HCT116 (cell line): ENCODE measurements around the gene RRM1. TPM values are rescaled to one million over a fixed set of nuclear protein-coding genes. Genes with fewer than 3 reads are reported as not detected.

ENCODE experiments used
- ATAC-seq: fragments of 200-7000 bp; cut with Tn5 transposase; 2 replicates; pipeline ENCODE4 v1.9.1; 2020; ENCODE audit warnings: mild to moderate bottlenecking, moderate library complexity
- BruUV-seq: library from RNA; stranded (reverse); fragments of 400-500 nt; replicated peaks from 2 replicates; lab custom pipeline; 2021; lab: Mats Ljungman, UMichigan
- CTCF ChIA-PET: fragments of 300-600 bp; sonication (Branson Sonifier 250); formaldehyde crosslinking; loops from one replicate; lab custom pipeline; 2021; ENCODE audit warnings: antibody characterized with exemption; lab: Charles Lee
- POLR2A ChIA-PET: fragments of 300-600, 350-600 bp; sonication (Branson Sonifier 250); formaldehyde crosslinking; loops from one replicate; lab custom pipeline; 2021; ENCODE audit warnings: antibody characterized with exemption; lab: Charles Lee
- RAD21 ChIA-PET, 2 experiments: fragments of 300-600 bp; sonication (Branson Sonifier 250); formaldehyde crosslinking; loops; one replicate each; lab custom pipeline; 2023; ENCODE audit warnings: low total read pairs in 2 of 2; ENCODE audit not compliant: uncharacterized antibody in 2 of 2, unreplicated experiment in 2 of 2, low non-redundant PET in 1 of 2; lab: Charles Lee
- DNase-seq: peaks from one replicate; pipeline ENCODE4 v3.0.0-alpha.2; 2010; ENCODE audit warnings: low read depth, low spot score
- H2AFZ ChIP-seq: fragments of 200-600 bp; shearing (Covaris generic), sonication (generic); 2 replicates; pipeline ENCODE4 v1.6.1; 2017; ENCODE audit warnings: low read depth, mixed run types, mixed read lengths, antibody characterized with exemption, low read length; ENCODE audit not compliant: poor library complexity, severe bottlenecking
- H3K27ac ChIP-seq: 2 replicates; pipeline ENCODE4 v1.5.1; 2012; ENCODE audit warnings: low read depth, low read length
- H3K27me3 ChIP-seq: fragments of 200-600 bp; sonication (generic); 2 replicates; pipeline ENCODE4 v1.6.1; 2016; ENCODE audit warnings: mixed run types, low read length, mixed read lengths; ENCODE audit not compliant: insufficient read depth
- H3K36me3 ChIP-seq, 2 experiments: fragments of 200-500 bp in 1 of 2; fragments of 200-600 bp in 1 of 2; sonication (Bioruptor generic) in 1 of 2; sonication (generic) in 1 of 2; 2 replicates each; pipeline versions ENCODE4 v1.5.1 to v1.6.1; 2014 to 2016; ENCODE audit warnings: low read length in 2 of 2, inconsistent platforms in 1 of 2, mixed read lengths in 1 of 2, mixed run types in 1 of 2; ENCODE audit not compliant: insufficient read depth in 2 of 2, control insufficient read depth in 1 of 2
- H3K4me1 ChIP-seq, 2 experiments: fragments of 200-600 bp in 1 of 2; sonication (generic) in 1 of 2; 2 replicates each; pipeline versions ENCODE4 v1.5.1 to v1.6.1; 2012 to 2017; ENCODE audit warnings: low read length in 2 of 2, inconsistent platforms in 1 of 2, mild to moderate bottlenecking in 1 of 2, mixed read lengths in 1 of 2, mixed run types in 1 of 2, moderate library complexity in 1 of 2; ENCODE audit not compliant: insufficient read depth in 2 of 2, control insufficient read depth in 1 of 2
- H3K4me2 ChIP-seq: fragments of 200-600 bp; sonication (generic); 2 replicates; pipeline ENCODE4 v1.6.1; 2017; ENCODE audit warnings: mixed run types, low read length, mixed read lengths
- H3K4me3 ChIP-seq, 2 experiments: fragments of 200-600 bp in 1 of 2; sonication (generic) in 1 of 2; replicated peaks in 1 of 2; 2 replicates each; pipeline ENCODE4 v1.5.1; 2011 to 2016; ENCODE audit warnings: low read length in 2 of 2, control low read depth in 1 of 2, low read depth in 1 of 2, mild to moderate bottlenecking in 1 of 2, mixed read lengths in 1 of 2, mixed run types in 1 of 2
- H3K79me2 ChIP-seq: fragments of 200-600 bp; sonication (generic); 2 replicates; pipeline ENCODE4 v1.6.1; 2017; ENCODE audit warnings: mild to moderate bottlenecking, mixed run types, low read length, moderate library complexity, mixed read lengths; ENCODE audit not compliant: insufficient read depth
- H3K9ac ChIP-seq: fragments of 200-600 bp; sonication (generic); 2 replicates; pipeline ENCODE4 v1.6.1; 2016; ENCODE audit warnings: low read length, mixed read lengths
- H3K9me2 ChIP-seq: fragments of 200-600 bp; sonication (generic), shearing (Covaris generic); 2 replicates; pipeline ENCODE4 v1.6.1; 2017; ENCODE audit warnings: mixed run types, mild to moderate bottlenecking, moderate library complexity; ENCODE audit not compliant: insufficient read depth
- H3K9me3 ChIP-seq, 2 experiments: fragments of 200-500 bp in 1 of 2; fragments of 200-600 bp in 1 of 2; sonication (Bioruptor generic) in 1 of 2; sonication (generic) in 1 of 2; 2 replicates each; pipeline ENCODE4 v1.6.1; 2014 to 2017; ENCODE audit warnings: low read length in 2 of 2, mixed read lengths in 2 of 2, inconsistent platforms in 1 of 2, low read depth in 1 of 2, mild to moderate bottlenecking in 1 of 2, mixed run types in 1 of 2, moderate library complexity in 1 of 2; ENCODE audit not compliant: control insufficient read depth in 1 of 2, insufficient read depth in 1 of 2
- H4K20me1 ChIP-seq: fragments of 200-600 bp; sonication (generic), shearing (Covaris generic); 2 replicates; pipeline ENCODE4 v1.6.1; 2017; ENCODE audit warnings: mixed run types, mild to moderate bottlenecking, moderate library complexity; ENCODE audit not compliant: insufficient read depth
- CEBPB ChIP-seq: IDR thresholded peaks from 2 replicates; pipeline ENCODE4 v1.6.1; 2012; ENCODE audit warnings: low read depth
- EGR1 ChIP-seq: IDR thresholded peaks from 2 replicates; pipeline ENCODE4 v1.6.1; 2012; ENCODE audit warnings: low read depth
- EZH2 ChIP-seq: fragments of 200-600 bp; sonication (generic); IDR thresholded peaks from 2 replicates; pipeline ENCODE4 v1.6.1; 2017; ENCODE audit warnings: antibody characterized with exemption, mixed run types
- JUND ChIP-seq: IDR thresholded peaks from 2 replicates; pipeline ENCODE4 v1.6.1; 2012
- MAX ChIP-seq: IDR thresholded peaks from 2 replicates; pipeline ENCODE4 v1.6.1; 2012
- POLR2A ChIP-seq: IDR thresholded peaks from 2 replicates; pipeline ENCODE4 v1.7.0; 2011; ENCODE audit warnings: borderline replicate concordance; ENCODE audit not compliant: insufficient read depth, insufficient read length; ENCODE audit errors: extremely low read depth
- REST ChIP-seq: IDR thresholded peaks from 2 replicates; pipeline ENCODE4 v1.6.1; 2012; ENCODE audit warnings: low read depth
- SIN3A ChIP-seq: IDR thresholded peaks from 2 replicates; pipeline ENCODE4 v1.6.1; 2012; ENCODE audit warnings: low read depth
- SRF ChIP-seq: IDR thresholded peaks from 2 replicates; pipeline ENCODE4 v1.6.1; 2012; ENCODE audit warnings: low read depth
- TCF7L2 ChIP-seq: IDR thresholded peaks from 2 replicates; pipeline ENCODE4 v1.7.0; 2011; ENCODE audit warnings: borderline replicate concordance, inconsistent platforms; ENCODE audit not compliant: insufficient read depth, insufficient read length; ENCODE audit errors: extremely low read depth
- ZNF274 ChIP-seq: fragments of 200-500 bp; sonication (Bioruptor generic); IDR thresholded peaks from 2 replicates; pipeline ENCODE4 v1.6.1; 2014; ENCODE audit warnings: mild to moderate bottlenecking, low read depth, low read length, inconsistent platforms
- intact Hi-C: fragments of 100-400 bp; cut with micrococcal nuclease; formaldehyde crosslinking; loops from 2 replicates; pipeline ENCODE4 v1.10.0; 2022
- total RNA-seq: library from RNA; stranded (reverse); gene quantifications from one replicate; pipeline ENCODE4 v1.2.1, GENCODE V29; 2021; ENCODE audit not compliant: unreplicated experiment

RRM1 gene
- total RNA-seq, 1 experiment from 2014 or later: 134 TPM

- H3K27ac ChIP-seq: no peak overlapping the region
- DNase-seq (no peak), ATAC-seq (no peak)
- TF ChIP-seq SIN3A (no peak), EGR1 (no peak)
- peaks cover 38 to 42% of the 10 kb centered on the region in 2 experiments for H3K36me3 ChIP-seq
- ChIA-PET POLR2A (no interaction called here), CTCF (no interaction called here), RAD21 (no interaction called here)
- no peak overlapping the region for H3K9ac ChIP-seq
- BruUV-seq: no TSS peak
- no peaks in the 10 kb centered on the region for H4K20me1 ChIP-seq
- H3K9me2 ChIP-seq: no peaks in the 10 kb centered on the region
- no peak overlapping the region for H2AFZ ChIP-seq
- H3K4me1 ChIP-seq: no peaks in the 10 kb centered on the region
- H3K27me3 ChIP-seq: no peaks in the 10 kb centered on the region
- no peak overlapping the region for H3K4me2 ChIP-seq
- intact Hi-C loops: no loop called here
- no peaks in the 10 kb centered on the region; the same call in 1 of the 2 replicates for H3K79me2 ChIP-seq
- no peaks in the 10 kb centered on the region for H3K9me3 ChIP-seq
- no peak overlapping the region for H3K4me3 ChIP-seq
These were observed 17.2 kb downstream of the RRM1 start for GRCh38 chr11:4111834-4112233.

- ATAC-seq: no peak
- no peak for DNase-seq
- H3K27ac ChIP-seq: no peak overlapping the region
- H3K9me2 ChIP-seq: no peaks in the 10 kb centered on the region
- no peaks in the 10 kb centered on the region for H3K4me1 ChIP-seq
- no peak for TF ChIP-seq SRF
- no peak for TF ChIP-seq TCF7L2
- no peak for TF ChIP-seq JUND
- TF ChIP-seq POLR2A: no peak
- TF ChIP-seq EZH2: no peak
- no peak for TF ChIP-seq ZNF274
- TF ChIP-seq REST: no peak
- TF ChIP-seq MAX: no peak
- TF ChIP-seq CEBPB: no peak
- no peak overlapping the region for H3K9ac ChIP-seq
- H2AFZ ChIP-seq: no peak overlapping the region
- peaks cover 28 to 43% of the 10 kb centered on the region in 2 experiments for H3K36me3 ChIP-seq
- H3K4me2 ChIP-seq: no peak overlapping the region
- H3K27me3 ChIP-seq: no peaks in the 10 kb centered on the region
- intact Hi-C loops: no loop called here
- ChIA-PET POLR2A (no interaction called here), CTCF (no interaction called here), RAD21 (no interaction called here)
- no peaks in the 10 kb centered on the region for H3K9me3 ChIP-seq
- peaks cover 2% of the 10 kb centered on the region; the same call in 1 of the 2 replicates for H3K79me2 ChIP-seq
- no peak overlapping the region for H3K4me3 ChIP-seq
- BruUV-seq: no TSS peak
- H4K20me1 ChIP-seq: peaks cover 6% of the 10 kb centered on the region
These were observed 20.5 kb downstream of the RRM1 start for GRCh38 chr11:4115128-4115527.
